H9 (cell line): ENCODE data around the gene CD300LD. TPM values are rescaled to one million over a fixed set of nuclear protein-coding genes. Genes with fewer than 3 reads are reported as not detected.
A peak's percentile ranks its signal among the peaks of the same experiment; 100 is the strongest.

Experiments used
- DNase-seq: peaks from one replicate; pipeline ENCODE4 v3.0.0-alpha.2; 2017
- H2AFZ ChIP-seq: one replicate; pipeline ENCODE4 v1.6.1; 2013; ENCODE audit warnings: mild to moderate bottlenecking, low read length, control low read depth, moderate library complexity
- H2AK5ac ChIP-seq: 2 replicates; pipeline ENCODE4 v1.6.1; 2013; ENCODE audit warnings: low read length, control low read depth, mixed read lengths; ENCODE audit not compliant: insufficient read length
- H2BK120ac ChIP-seq: one replicate; pipeline ENCODE4 v1.6.1; 2013; ENCODE audit warnings: low read depth, mild to moderate bottlenecking, low read length, control low read depth, inconsistent platforms; ENCODE audit not compliant: poor library complexity, severe bottlenecking
- H2BK12ac ChIP-seq: 2 replicates; pipeline ENCODE4 v1.6.1; 2013; ENCODE audit warnings: low read length, control low read depth, mixed read lengths, low read depth; ENCODE audit not compliant: insufficient read length
- H2BK15ac ChIP-seq: 2 replicates; pipeline ENCODE4 v1.6.1; 2013; ENCODE audit warnings: low read depth, low read length, control low read depth
- H2BK20ac ChIP-seq: one replicate; pipeline ENCODE4 v1.6.1; 2013; ENCODE audit warnings: low read depth, mild to moderate bottlenecking, low read length, control low read depth, inconsistent platforms; ENCODE audit not compliant: poor library complexity, severe bottlenecking
- H2BK5ac ChIP-seq: 2 replicates; pipeline ENCODE4 v1.6.1; 2013; ENCODE audit warnings: low read length, control low read depth, mixed read lengths; ENCODE audit not compliant: insufficient read length
- H3K14ac ChIP-seq: 2 replicates; pipeline ENCODE4 v1.6.1; 2013; ENCODE audit warnings: low read length, control low read depth; ENCODE audit not compliant: insufficient read depth
- H3K18ac ChIP-seq: 2 replicates; pipeline ENCODE4 v1.6.1; 2013; ENCODE audit warnings: low read depth, mild to moderate bottlenecking, mixed read lengths, low read length, control low read depth; ENCODE audit not compliant: insufficient read length
- H3K23ac ChIP-seq: 2 replicates; pipeline ENCODE4 v1.6.1; 2013; ENCODE audit warnings: low read length, control low read depth, mixed read lengths, low read depth; ENCODE audit not compliant: insufficient read length
- H3K23me2 ChIP-seq: 2 replicates; pipeline ENCODE4 v1.6.1; 2013; ENCODE audit warnings: low read depth, mild to moderate bottlenecking, mixed read lengths, low read length, control low read depth; ENCODE audit not compliant: insufficient read length, poor library complexity, severe bottlenecking
- H3K27ac ChIP-seq: 2 replicates; pipeline ENCODE4 v1.5.1; 2013; ENCODE audit warnings: low read length, control low read depth, mixed read lengths, low read depth; ENCODE audit not compliant: insufficient read length
- H3K27me3 ChIP-seq: 2 replicates; pipeline ENCODE4 v1.6.1; 2013; ENCODE audit warnings: low read length, control low read depth, inconsistent platforms; ENCODE audit not compliant: insufficient read depth
- H3K4ac ChIP-seq: 2 replicates; pipeline ENCODE4 v1.6.1; 2013; ENCODE audit warnings: low read depth, mild to moderate bottlenecking, control low read depth, inconsistent platforms, low read length, moderate library complexity
- H3K4me1 ChIP-seq: 2 replicates; pipeline ENCODE4 v1.6.1; 2013; ENCODE audit warnings: low read length, control low read depth, inconsistent platforms; ENCODE audit not compliant: insufficient read depth
- H3K4me2 ChIP-seq: 2 replicates; pipeline ENCODE4 v1.6.1; 2013; ENCODE audit warnings: low read length, control low read depth, mixed read lengths; ENCODE audit not compliant: insufficient read length, insufficient read depth
- H3K56ac ChIP-seq: 2 replicates; pipeline ENCODE4 v1.6.1; 2013; ENCODE audit warnings: low read depth, mild to moderate bottlenecking, mixed read lengths, low read length, control low read depth; ENCODE audit not compliant: insufficient read length
- H3K79me1 ChIP-seq: 2 replicates; pipeline ENCODE4 v1.6.1; 2013; ENCODE audit warnings: low read depth, mild to moderate bottlenecking, moderate library complexity, low read length, control low read depth, inconsistent platforms; ENCODE audit not compliant: insufficient read depth, poor library complexity, severe bottlenecking
- H3K79me2 ChIP-seq: 2 replicates; pipeline ENCODE4 v1.6.1; 2013; ENCODE audit warnings: low read length, control low read depth, inconsistent platforms; ENCODE audit not compliant: insufficient read depth
- H3K9ac ChIP-seq: 2 replicates; pipeline ENCODE4 v1.6.1; 2013; ENCODE audit warnings: low read length, control low read depth, mixed read lengths; ENCODE audit not compliant: insufficient read length; ENCODE audit errors: extremely low read depth
- H3K9me3 ChIP-seq: one replicate; pipeline ENCODE4 v1.6.1; 2013; ENCODE audit warnings: low read depth, low read length, inconsistent platforms; ENCODE audit not compliant: control insufficient read depth
- H3T11ph ChIP-seq: one replicate; pipeline ENCODE4 v1.6.1; 2013; ENCODE audit warnings: mild to moderate bottlenecking, low read length, control low read depth, inconsistent platforms
- H4K20me1 ChIP-seq: one replicate; pipeline ENCODE4 v1.6.1; 2013; ENCODE audit not compliant: control insufficient read depth, insufficient read length, insufficient read depth
- H4K5ac ChIP-seq: 2 replicates; pipeline ENCODE4 v1.6.1; 2013; ENCODE audit warnings: low read depth, mild to moderate bottlenecking, mixed read lengths, low read length, control low read depth; ENCODE audit not compliant: insufficient read length
- H4K8ac ChIP-seq: replicated peaks from 2 replicates; pipeline ENCODE4 v1.6.1; 2013; ENCODE audit warnings: low read length, control low read depth, mixed read lengths, low read depth; ENCODE audit not compliant: insufficient read length
- H4K91ac ChIP-seq: 2 replicates; pipeline ENCODE4 v1.6.1; 2013; ENCODE audit warnings: low read depth, mild to moderate bottlenecking, moderate library complexity, mixed read lengths, low read length, control low read depth; ENCODE audit not compliant: insufficient read length
- H3K27ac Mint-ChIP-seq, 3 experiments: 2 replicates in 2 of 3; 3 replicates in 1 of 3; pipeline ENCODE4 v1.8.0; 2020 to 2021; ENCODE audit warnings: mixed read lengths in 3 of 3, mild to moderate bottlenecking in 1 of 3, moderate library complexity in 1 of 3
- H3K27me3 Mint-ChIP-seq: 2 replicates; pipeline ENCODE4 v1.8.0; 2021; ENCODE audit warnings: low read depth, mild to moderate bottlenecking, moderate library complexity, mixed read lengths
- H3K36me3 Mint-ChIP-seq, 3 experiments: 2 replicates in 2 of 3; 3 replicates in 1 of 3; pipeline ENCODE4 v1.8.0; 2020 to 2021; ENCODE audit warnings: low read depth in 3 of 3, mixed read lengths in 3 of 3; ENCODE audit not compliant: insufficient read depth in 1 of 3
- H3K4me1 Mint-ChIP-seq, 2 experiments: 2 replicates each; pipeline ENCODE4 v1.8.0; 2020; ENCODE audit warnings: mixed read lengths in 2 of 2
- H3K4me3 Mint-ChIP-seq, 2 experiments: 2 replicates in 1 of 2; 3 replicates in 1 of 2; pipeline ENCODE4 v1.8.0; 2020 to 2021; ENCODE audit warnings: mild to moderate bottlenecking in 2 of 2, mixed read lengths in 2 of 2, moderate library complexity in 1 of 2
- H3K9me3 Mint-ChIP-seq, 2 experiments: 2 replicates in 1 of 2; 3 replicates in 1 of 2; pipeline ENCODE4 v1.8.0; 2020; ENCODE audit warnings: mild to moderate bottlenecking in 2 of 2, mixed read lengths in 2 of 2, moderate library complexity in 1 of 2
- CTCF ChIP-seq: fragments of 200-600 bp; sonication (generic); conservative IDR thresholded peaks from 3 replicates; pipeline ENCODE4 v1.8.0; 2021; ENCODE audit warnings: antibody characterized with exemption, mild to moderate bottlenecking
- WGBS: extraction: QIAGEN DNeasy Blood & Tissue Kit; methylation state at CpG from one replicate; pipeline ENCODE4 v1.1.7; 2013; ENCODE audit warnings: missing lambda C conversion rate, low lambda C conversion rate, mixed read lengths; ENCODE audit not compliant: insufficient read length; ENCODE audit errors: extremely low coverage; 5-methylcytosine and 5-hydroxymethylcytosine counted together
- total RNA-seq: library from RNA; stranded (reverse); gene quantifications from 2 replicates; pipeline ENCODE4 v1.2.1, GENCODE V29; 2021

Gene CD300LD
- total RNA-seq, 1 experiment from 2014 or later: not detected

GRCh38 chr17:74635418-74635817 is 43.3 kb upstream of the CD300LD start:
- H3K9me3 Mint-ChIP-seq: no peaks in the 10 kb centered on the region
- no peak overlapping the region for H2BK20ac ChIP-seq
- 0 out of 2 replicates have a peak overlapping the region, but pooled peaks have one; percentile 6 for H3K14ac ChIP-seq

More at GRCh38 chr17:74635418-74635817, 43.3 kb upstream of the CD300LD start:
- no peak overlapping the region for H3K4me2 ChIP-seq
- no peaks in the 10 kb centered on the region for H3K23me2 ChIP-seq
- no CpG with 5 or more reads among the region's 13 CpGs for WGBS
- no peak overlapping the region for H3K9ac ChIP-seq
- no peak overlapping the region for H2AFZ ChIP-seq
- no peak overlapping the region for H2AK5ac ChIP-seq
- H3K79me1 ChIP-seq: no peaks in the 10 kb centered on the region
- no peak overlapping the region for H2BK5ac ChIP-seq
- H3K27me3 Mint-ChIP-seq: peaks cover 11% of the 10 kb centered on the region
- no peaks in the 10 kb centered on the region for H3K79me2 ChIP-seq
- no peak for DNase-seq
- H3K9me3 ChIP-seq: no peaks in the 10 kb centered on the region
- no peak overlapping the region for H3K4ac ChIP-seq
- no peak overlapping the region for H3K23ac ChIP-seq
- H3K27me3 ChIP-seq: no peaks in the 10 kb centered on the region
- H2BK15ac ChIP-seq: no peak overlapping the region
- peak overlapping the region; percentile 24 to 92 (median 79); a peak in 3 of 7 replicates for H3K27ac Mint-ChIP-seq
- H4K5ac ChIP-seq: no peak overlapping the region
- H3K4me1 Mint-ChIP-seq: peaks cover 43 to 59% of the 10 kb centered on the region in 2 experiments
- H3T11ph ChIP-seq: no peak overlapping the region
- H2BK120ac ChIP-seq: no peak overlapping the region
- TF ChIP-seq CTCF: no peak
- H3K27ac ChIP-seq: no peak overlapping the region
- H2BK12ac ChIP-seq: no peak overlapping the region
- H3K4me3 Mint-ChIP-seq: peak overlapping the region; percentile 2 to 26; a peak in 1 of 5 replicates
- H3K36me3 Mint-ChIP-seq: no peaks in the 10 kb centered on the region; a peak in 1 of 7 replicates
- H3K18ac ChIP-seq: peak overlapping the region; percentile 18
- H3K56ac ChIP-seq: no peak overlapping the region
- H4K8ac ChIP-seq: no peak overlapping the region
- no peaks in the 10 kb centered on the region for H4K20me1 ChIP-seq
- peaks cover 10% of the 10 kb centered on the region; the same call in 1 of the 2 replicates for H3K4me1 ChIP-seq
- H4K91ac ChIP-seq: no peak overlapping the region
